HFFc6 (cell line): ENCODE measurements around the gene SHMT2. TPM values are rescaled to one million over a fixed set of nuclear protein-coding genes. Genes with fewer than 3 reads are reported as not detected.

Experiments used
- DNase-seq: peaks from one replicate; pipeline ENCODE4 v3.0.0-alpha.2; 2018
- H3K27ac Mint-ChIP-seq: 2 replicates; pipeline ENCODE4 v1.8.0; 2020; ENCODE audit warnings: mild to moderate bottlenecking, mixed read lengths
- H3K27me3 Mint-ChIP-seq: 2 replicates; pipeline ENCODE4 v1.8.0; 2021; ENCODE audit warnings: mild to moderate bottlenecking, moderate library complexity, mixed read lengths; ENCODE audit not compliant: insufficient read depth
- H3K36me3 Mint-ChIP-seq: 2 replicates; pipeline ENCODE4 v1.8.0; 2021; ENCODE audit warnings: low read depth, mixed read lengths
- H3K4me1 Mint-ChIP-seq: 2 replicates; pipeline ENCODE4 v1.8.0; 2020; ENCODE audit warnings: low read depth, mixed read lengths
- H3K4me3 Mint-ChIP-seq: 2 replicates; pipeline ENCODE4 v1.8.0; 2020; ENCODE audit warnings: mild to moderate bottlenecking, moderate library complexity, mixed read lengths
- H3K9me3 Mint-ChIP-seq: 2 replicates; pipeline ENCODE4 v1.8.0; 2020; ENCODE audit warnings: mild to moderate bottlenecking, mixed read lengths
- CTCF ChIP-seq: fragments of 200-600 bp; sonication (generic); IDR thresholded peaks from 2 replicates; pipeline ENCODE4 v1.5.0; 2021; ENCODE audit warnings: antibody characterized with exemption, mild to moderate bottlenecking
- total RNA-seq, 6 experiments: library from RNA; stranded (reverse); fragmentation: NEBNext Ultra II Directional; extraction: Animal tissue kit (Norgen Biotek cat#: 25700); gene quantifications; 2 replicates in 1 of 6; 3 replicates in 5 of 6; pipeline ENCODE4 v1.2.3, GENCODE V29; 2021

SHMT2 gene
- total RNA-seq, 6 experiments from 2014 or later: 112 to 127 (median 126) TPM

DNA sequence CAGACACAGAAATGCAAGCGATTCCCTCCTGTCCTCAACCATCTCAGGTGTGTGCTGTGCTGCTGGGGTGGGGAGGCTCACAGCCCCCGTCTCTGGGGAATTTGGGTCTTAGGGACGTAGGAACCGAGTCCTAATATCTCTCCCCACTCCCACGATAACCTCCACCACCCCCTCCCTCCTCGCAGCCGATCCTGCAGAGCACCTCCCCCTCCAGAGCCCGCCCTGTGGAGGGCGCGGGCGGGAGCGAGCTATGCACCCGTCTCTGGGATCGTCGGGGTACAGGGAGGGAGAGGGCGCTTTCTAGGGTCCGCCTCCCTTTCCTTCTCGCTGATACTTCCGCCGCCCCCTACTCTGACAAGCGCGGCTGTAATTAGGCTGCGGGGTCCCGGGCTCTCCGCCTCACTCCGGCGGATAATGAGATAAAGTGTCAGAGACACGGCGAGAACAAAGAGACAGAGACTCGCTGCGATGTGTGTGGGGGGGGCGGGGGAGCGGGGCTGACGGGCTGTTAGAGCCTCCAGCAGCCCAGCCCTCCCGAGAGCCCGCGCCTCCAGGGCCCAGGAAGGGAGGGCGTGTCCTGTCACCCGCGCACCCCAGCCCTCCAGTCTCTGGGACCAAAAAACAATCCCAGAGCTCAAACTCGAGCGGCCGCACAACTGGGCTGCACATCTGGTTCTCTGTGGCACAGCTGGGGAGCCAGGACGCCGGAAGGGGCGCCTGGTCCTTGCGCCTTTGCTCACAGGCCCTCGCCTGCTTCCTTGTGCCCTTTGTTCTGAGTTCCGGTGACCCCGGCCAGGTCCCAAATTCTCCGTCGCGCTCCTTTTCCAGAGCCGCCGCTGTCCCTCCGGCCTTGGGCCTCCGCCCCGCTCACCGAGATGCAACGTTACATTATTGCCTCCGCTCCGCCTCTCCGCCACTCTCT lies 8.7 kb downstream of the SHMT2 start:
- no peak for TF ChIP-seq CTCF
- Mint-ChIP-seq H3K9me3 (no peaks in the 10 kb centered on the region; the same call in 1 of the 2 replicates), H3K27me3 (peaks cover 20% of the 10 kb centered on the region), H3K4me1 (peaks cover 58% of the 10 kb centered on the region), H3K36me3 (peaks cover 9% of the 10 kb centered on the region), H3K27ac (peak overlapping the region; percentile 78), H3K4me3 (peak overlapping the region; percentile 95)
- no peak for DNase-seq

GRCh38 chr12:57238854-57239554 lies 9.5 kb downstream of the SHMT2 start:
- Mint-ChIP-seq H3K4me1 (peaks cover 57% of the 10 kb centered on the region), H3K36me3 (peaks cover 7% of the 10 kb centered on the region), H3K4me3 (peak overlapping the region; percentile 95), H3K27me3 (peaks cover 21% of the 10 kb centered on the region), H3K27ac (peak overlapping the region; percentile 78), H3K9me3 (no peaks in the 10 kb centered on the region; the same call in 1 of the 2 replicates)
- TF ChIP-seq CTCF: peak; percentile 100
- peak; percentile 74 for DNase-seq

GRCh38 chr12:57239587-57240065 lies 10.1 kb downstream of the SHMT2 start:
- H3K9me3 Mint-ChIP-seq: no peaks in the 10 kb centered on the region; the same call in 1 of the 2 replicates
- TF ChIP-seq CTCF: no peak
- peaks cover 50% of the 10 kb centered on the region for H3K4me1 Mint-ChIP-seq
- H3K4me3 Mint-ChIP-seq: peak overlapping the region; percentile 81
- no peak for DNase-seq
- H3K27me3 Mint-ChIP-seq: peaks cover 22% of the 10 kb centered on the region
- peak overlapping the region; percentile 54 for H3K27ac Mint-ChIP-seq
- peaks cover 2% of the 10 kb centered on the region for H3K36me3 Mint-ChIP-seq

DNA sequence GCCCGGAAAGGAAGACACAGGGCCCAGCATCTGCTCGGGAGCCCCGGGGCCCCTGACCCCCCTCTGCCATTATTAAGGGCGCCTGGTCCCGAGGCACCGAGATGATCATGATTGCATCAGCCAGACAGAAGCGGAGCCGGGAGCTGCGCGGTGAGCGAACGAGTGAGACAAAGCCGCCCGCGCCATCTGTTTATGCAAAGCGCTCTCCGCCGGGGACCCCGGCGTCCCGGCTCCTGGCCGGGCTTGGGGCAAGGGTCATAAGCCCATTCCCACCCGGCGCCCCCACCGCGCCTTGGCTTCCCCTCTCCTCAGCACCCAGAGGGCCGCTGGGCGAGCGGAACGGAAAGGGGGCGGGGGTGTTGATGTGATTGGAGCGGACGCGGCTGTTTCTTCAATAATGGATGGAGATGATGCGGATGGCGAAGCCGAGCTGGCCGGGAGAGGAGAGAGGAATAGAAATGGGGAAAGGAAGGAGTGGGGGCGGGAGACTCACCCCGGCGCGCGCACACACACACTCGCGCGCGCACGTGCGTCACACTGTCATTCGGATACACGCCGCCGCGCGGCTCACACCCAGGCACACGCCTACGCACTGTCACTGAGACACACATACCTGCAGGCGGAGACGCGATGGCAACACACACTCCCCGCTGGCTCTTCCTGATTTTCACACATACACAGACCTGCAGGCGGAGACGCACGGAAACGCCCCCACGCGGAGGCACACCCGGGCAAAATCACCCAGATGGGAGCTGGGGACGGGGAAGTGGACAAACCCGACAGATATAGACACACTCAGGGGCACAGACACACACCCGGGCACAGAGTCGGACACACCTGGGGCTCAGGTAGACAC lies 10.8 kb downstream of the SHMT2 start:
- no peaks in the 10 kb centered on the region for H3K36me3 Mint-ChIP-seq
- H3K4me3 Mint-ChIP-seq: peak overlapping the region; percentile 81
- H3K4me1 Mint-ChIP-seq: peaks cover 50% of the 10 kb centered on the region
- DNase-seq: peak; percentile 39
- no peaks in the 10 kb centered on the region; the same call in 1 of the 2 replicates for H3K9me3 Mint-ChIP-seq
- no peak for TF ChIP-seq CTCF
- peak overlapping the region; percentile 54 for H3K27ac Mint-ChIP-seq
- H3K27me3 Mint-ChIP-seq: peaks cover 23% of the 10 kb centered on the region

DNA sequence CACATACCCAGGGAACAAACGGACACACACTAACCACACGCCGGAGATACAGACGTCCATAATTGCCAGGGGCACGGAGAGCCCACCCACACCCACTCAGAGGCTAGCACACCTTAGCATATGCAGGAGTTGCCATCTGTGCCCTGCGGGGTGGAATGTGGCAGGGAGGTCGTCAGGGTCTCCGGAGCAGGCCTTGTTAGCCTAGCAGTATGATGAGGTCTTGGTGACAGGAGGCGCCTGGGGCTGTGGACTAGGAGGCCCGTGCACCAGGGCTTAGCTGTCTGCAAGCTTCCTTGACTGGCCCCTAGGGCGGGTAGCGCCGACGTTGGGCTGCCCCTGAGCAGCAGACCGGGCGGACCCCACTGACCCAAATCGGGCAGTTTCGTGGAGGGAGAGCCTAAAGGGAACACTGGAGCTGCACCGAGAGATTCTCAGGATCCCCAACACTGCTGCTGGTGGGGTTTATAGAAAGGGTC lies 11.5 kb downstream of the SHMT2 start:
- Mint-ChIP-seq H3K4me3 (peak overlapping the region; percentile 81), H3K36me3 (no peaks in the 10 kb centered on the region), H3K4me1 (peaks cover 50% of the 10 kb centered on the region), H3K27me3 (peaks cover 23% of the 10 kb centered on the region), H3K9me3 (no peaks in the 10 kb centered on the region; the same call in 1 of the 2 replicates), H3K27ac (peak overlapping the region; percentile 54; the same call in 1 of the 2 replicates)
- no peak; the same call in 1 of the 2 replicates for TF ChIP-seq CTCF
- DNase-seq: peak; percentile 28
